HG02870 (cell line): ENCODE results near the gene IGSF23.
"Not testable (repeated sequence)": the region's sequence is repeated elsewhere in the genome, so short reads cannot be mapped to it uniquely, and the experiment has no call there.

ENCODE experiments used
- ATAC-seq: cut with Tn5 transposase; IDR thresholded peaks from one replicate; pipeline ENCODE4 v1.9.1; 2021; ENCODE audit warnings: mild to moderate bottlenecking, moderate library complexity; ENCODE audit not compliant: unreplicated experiment

The IGSF23 gene

DNA sequence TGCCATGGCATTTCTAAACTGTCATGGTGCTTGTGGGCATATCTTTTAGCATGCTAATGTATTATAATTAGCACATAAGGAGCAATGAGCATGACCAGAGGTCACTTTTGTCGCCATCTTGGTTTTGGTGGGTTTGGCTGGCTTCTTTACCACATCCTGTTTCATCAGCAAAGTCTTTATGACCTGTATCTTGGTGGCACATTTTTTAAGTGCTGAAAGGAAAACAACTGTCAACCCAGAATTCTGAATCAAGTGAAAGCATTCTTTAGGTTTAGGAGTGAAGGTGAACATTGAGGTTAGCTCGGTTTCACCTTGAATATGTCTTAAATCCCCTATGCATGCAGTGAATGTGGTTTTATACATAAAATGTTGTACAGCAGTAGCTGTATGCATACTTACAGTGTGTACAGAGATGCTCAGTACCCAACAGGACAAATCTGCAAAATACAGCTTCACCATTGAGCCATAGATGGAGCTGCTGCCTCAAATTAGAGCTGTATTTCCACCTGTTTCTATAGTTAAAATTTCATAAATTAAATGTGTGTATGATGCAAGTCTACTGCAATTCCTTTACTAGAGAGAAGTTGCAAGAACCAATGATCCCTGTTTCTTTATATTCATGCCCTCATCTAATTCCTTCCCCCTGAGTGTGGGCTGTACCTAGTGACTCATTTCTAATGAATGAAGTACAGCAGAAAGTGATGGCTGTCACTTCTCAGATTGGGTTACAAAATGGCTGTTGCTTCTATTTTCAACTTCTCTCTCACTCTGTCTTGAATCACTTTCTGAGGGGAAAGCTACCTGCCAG, 25.2 kb upstream of the IGSF23 start:
- no peak for ATAC-seq

DNA sequence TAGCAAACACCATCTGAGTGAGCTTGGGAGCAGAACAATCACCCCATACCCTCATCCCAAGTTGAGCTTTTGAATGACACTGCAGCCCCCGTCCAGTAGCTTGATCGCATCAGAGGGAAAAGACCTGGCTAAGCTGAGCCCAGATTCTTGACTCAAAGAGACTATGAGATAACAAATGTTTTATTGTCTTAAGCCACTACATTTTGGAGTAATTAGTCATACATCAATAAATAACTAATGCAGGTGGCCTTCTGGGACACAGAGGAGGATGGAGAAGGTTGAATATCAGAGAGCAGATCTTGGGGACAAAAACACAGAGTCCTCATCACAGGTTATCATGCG, 24.6 kb upstream of the IGSF23 start:
- ATAC-seq, result no peak

DNA sequence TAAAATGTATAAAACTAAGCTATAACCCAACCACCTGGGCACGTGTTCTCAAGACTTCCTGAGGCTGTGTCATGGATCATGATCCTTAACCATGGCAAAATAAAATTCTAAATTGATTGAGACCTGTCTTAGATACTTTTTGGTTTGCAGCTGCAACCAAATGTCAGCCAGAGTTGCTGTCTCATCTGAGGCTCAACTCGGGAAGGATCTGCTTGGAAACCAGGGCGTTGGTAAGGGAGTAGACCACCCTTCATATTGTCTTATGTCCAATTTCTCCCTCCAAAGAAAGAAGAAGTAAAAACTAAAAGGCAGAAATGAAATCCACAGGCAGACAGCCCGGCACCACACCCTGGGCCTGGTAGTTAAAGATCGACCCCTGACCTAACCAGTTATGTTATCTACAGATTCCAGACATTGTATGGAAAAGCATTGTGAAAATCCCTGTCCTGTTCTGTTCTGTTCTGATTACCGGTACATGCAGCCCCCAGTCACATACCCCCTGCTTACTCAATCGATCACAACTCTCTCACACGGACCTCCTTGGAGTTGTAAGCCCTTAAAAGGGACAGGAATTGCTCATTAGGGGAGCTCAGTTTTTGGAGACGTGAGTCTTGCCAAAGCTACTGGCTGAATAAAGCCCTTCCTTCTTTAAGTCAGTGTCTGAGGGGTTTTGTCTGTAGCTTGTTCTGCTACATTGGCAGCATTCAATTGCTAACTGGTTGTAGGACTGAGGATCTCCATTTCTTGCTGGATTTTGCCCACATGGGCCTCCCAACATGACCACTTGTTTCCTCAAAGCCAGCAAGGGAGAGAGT, 22.9 kb upstream of the IGSF23 start:
- ATAC-seq, result no peak

DNA sequence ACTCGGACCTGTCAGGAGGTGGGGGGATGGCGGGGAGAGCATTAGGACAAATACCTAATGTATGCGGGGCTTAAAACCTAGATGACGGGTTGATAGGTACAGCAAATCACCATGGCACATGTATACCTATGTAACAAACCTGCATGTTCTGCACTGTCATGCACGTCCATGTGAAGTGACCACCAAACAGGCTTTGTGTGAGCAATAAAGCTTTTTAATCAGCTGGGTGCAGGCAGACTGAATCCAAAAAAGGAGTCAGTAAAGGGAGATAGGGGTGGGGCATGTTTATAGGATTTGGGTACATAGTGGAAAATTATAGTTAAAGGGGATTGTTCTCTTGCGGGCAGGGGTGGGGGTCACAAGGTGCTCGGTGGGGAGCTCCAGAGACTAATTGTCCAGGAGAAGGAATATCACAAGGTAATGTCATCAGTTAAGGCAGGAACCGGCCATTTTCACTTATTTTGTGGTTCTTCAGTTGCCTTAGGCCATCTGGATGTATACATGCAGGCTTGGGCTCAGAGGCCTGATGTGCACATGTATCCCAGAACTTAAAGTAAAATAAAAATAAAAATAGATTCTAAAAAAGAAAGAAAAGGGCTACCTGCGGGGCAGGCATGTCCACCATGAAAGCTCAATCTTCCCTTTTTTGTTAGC, 21.9 kb upstream of the IGSF23 start:
- not testable (repeated sequence) for ATAC-seq

DNA sequence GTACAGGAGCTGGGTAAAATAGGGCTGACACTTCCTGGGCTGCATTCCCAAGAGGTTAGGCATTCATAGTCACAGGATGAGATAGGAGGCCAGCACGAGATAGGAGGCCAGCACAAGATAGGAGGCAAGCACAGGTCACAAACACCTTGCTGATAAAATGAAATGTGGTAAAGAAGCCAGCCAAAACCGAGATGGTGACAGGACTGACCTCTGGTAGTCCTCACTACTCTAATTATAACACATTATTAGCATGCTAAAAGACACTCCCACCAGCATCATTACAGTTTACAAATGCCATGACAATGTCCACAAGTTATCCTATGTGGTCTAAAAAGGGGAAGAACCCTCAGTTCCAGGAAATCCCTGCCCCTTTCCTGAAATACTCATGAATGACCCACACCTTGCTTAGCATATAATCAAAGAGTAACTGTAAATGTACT, 20.9 kb upstream of the IGSF23 start:
- ATAC-seq, result no peak

DNA sequence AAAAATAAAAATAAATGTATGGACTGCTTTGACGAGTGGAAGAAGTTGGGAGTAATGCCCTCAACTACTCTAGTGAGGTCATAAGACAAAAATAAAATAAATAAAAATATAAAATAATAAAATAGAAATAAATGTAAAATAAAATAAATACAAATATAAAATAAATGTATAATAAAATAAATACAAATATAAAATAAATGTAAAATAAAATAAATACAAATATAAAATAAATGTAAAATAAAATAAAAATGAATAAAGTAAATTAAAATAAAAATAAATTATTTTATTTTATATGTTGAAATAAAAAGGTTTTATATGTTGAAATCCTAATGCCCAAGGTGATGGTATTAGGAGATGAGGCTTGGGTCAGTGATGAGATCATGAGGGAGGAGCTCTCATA, 20.1 kb upstream of the IGSF23 start:
- ATAC-seq, result no peak

DNA sequence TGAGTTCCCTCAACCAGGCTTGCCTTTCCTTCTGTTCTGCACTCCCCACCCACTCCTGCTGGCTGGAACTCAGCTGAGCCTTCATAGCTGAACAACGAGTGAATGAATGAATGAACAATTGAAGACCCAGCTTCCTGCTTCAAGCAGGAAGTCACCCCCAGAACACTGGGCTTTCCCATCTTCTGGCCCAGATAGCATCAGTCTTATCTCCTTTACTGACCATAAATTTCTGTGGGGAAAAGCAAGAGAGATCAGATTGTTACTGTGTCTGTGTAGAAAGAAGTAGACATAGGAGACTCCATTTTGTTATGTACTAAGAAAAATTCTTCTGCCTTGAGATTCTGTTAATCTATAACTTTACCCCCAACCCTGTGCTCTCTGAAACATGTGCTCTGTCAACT, 19.5 kb upstream of the IGSF23 start:
- not testable (repeated sequence) for ATAC-seq

DNA sequence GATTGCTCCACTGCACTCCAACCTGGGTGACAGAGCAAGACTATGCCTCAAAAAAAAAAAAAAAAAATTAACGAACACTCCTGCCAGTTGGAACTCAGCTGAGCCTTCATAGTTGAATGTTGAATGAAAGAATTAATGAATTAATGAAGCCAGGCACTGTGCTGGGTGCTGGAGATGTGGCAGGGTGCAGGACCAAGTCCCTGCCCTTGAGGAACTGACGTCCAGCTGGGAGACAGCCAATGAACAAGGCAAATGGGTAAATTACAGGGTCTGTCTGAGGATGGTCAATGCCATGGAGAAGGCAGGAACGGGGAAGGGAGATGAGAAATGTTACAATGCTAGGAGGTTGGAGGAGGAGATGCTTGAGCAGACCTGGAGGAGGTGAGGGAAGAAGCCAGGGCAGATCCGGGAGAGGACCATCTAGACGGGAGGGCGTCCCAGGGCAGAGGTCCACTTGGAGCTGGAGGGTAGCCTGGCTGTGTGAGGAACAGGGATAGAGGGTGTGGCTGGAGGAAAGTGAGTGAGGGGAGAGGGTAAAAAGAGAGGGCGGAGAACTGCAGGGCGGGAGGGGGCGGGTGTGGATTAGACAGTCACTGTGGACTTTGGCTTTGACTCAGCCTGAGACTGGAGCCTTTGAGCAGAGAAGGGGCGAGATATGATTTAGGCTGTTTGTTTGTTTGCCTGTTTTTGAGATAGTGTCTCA, 16.8 kb upstream of the IGSF23 start:
- ATAC-seq, result no peak

DNA sequence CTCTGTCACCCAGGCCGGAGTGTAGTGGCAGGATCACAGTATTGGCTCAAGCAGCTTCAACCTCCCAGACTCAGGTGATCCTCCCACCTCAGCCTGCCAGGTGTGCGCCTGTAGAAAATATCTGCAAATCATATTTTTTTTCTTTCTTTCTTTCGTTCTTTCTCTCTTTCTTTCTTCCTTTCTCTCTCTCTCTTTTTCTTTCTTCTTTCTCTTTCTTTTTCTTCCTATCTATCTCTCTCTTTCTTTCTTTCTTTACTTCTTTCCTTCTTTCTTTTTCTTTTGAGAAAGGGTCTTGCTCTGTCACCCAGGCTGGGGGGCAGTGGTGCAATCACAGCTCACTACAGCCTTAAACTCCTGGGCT, 16.3 kb upstream of the IGSF23 start:
- ATAC-seq, result no peak

DNA sequence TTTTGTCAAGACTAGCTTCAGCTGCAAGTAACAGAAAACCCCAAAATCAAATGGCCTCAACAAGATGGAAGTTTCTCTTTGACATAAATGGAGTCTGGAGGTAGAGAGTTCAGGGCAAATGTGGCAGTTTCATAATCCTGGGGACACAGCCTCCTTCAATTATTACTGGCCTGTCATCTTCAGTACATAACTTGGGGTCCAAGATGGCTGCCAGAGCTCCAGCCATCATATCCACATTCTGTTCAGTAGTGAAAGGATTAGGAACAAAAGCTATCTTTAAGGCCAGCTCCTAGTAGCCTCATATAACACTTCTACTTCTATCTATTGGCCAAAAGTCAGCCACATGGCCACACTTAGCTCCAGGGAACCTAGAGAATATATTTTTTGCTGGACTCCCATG, 15.0 kb upstream of the IGSF23 start:
- ATAC-seq, result no peak

DNA sequence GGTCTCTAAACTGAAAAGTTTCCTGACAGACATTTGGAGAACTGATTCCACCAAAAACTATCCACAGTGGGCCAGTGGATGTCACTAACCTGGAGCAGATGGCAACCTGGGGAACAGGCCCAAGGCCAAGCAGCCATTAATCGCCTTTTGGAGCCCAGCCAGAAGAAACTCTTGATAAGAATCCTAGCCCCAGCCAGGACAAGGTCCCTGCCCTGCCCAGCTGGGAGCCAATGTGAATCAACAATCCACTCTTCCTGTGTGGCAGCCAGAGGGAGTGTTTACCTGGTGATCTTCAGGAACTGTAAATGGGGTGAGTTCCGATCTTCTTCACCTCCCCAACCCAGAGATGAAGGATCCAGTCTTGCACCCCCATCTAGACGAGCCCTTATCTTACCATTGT, 14.5 kb upstream of the IGSF23 start:
- no peak for ATAC-seq

DNA sequence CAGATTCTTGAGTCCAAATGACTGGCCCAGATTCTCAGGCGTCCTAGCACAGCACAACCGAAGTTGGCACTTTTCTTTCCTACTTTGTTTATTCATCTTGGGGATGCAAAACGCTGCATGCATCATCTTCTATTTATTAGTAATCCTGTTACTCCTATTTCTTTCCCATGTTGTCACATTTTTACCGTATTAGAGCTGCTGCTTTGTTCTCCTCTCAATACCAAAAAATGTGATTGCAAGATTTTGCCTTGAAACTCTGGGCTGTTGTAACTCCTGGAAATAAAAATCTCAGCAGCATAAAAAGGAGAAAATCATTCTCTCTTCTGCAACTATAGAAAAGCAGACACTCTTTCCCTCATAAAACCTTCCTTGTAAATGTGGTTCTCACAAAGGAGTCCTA, 12.9 kb upstream of the IGSF23 start:
- ATAC-seq, result no peak

DNA sequence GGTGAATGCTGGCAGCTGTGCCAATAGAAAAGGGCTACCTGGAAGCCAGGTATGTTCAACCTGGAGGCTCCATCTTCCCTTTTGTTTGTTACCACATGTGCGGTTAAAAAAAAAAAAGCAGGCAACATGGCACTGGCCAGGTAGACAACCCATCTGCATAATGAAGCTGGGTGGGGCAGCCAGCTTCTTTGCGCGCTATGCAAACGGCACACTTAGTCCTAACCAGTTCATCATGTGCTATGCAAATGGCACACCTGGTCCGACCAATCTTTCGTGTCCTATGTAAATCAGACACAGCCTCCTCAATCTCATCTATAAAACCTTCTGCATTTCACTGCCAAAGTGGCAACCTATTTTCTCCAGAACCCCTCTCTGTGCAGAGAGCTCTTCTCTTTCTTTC, 11.3 kb upstream of the IGSF23 start:
- no peak for ATAC-seq

DNA sequence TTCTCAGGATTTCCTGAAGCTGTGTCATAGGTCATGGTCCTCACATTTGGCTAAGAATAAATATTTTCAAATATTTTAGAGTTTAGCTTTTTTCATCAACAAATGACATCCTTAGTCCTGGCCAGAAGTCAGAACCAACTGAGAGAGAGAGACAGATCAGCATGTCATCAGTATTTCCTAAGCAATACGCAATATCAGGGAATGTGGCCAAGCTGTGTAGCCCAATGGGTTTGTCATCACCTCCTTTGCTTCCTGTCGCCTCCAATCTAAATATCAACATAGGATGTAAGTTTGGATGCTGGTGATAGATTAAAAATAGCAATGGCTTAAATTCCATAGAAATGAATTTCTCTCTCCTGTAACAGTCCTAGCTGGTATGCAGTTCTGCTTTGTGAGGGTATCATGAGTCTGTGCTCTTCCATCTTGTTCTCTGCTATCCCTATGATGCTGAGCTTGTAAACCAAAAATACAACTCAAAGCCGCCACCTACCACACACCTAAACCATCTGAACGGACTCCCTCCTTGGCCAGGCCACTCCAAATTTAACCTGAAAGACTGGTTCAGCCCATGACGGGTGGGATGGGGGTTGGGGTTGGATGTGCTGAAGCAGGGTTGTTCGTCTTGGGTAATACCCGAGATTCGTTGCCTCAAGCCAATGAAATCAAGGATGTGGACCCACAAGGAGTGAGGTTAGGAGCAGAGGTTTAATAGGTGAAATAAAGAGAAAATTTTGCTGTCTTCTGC, 10.0 kb upstream of the IGSF23 start:
- ATAC-seq, result no peak

DNA sequence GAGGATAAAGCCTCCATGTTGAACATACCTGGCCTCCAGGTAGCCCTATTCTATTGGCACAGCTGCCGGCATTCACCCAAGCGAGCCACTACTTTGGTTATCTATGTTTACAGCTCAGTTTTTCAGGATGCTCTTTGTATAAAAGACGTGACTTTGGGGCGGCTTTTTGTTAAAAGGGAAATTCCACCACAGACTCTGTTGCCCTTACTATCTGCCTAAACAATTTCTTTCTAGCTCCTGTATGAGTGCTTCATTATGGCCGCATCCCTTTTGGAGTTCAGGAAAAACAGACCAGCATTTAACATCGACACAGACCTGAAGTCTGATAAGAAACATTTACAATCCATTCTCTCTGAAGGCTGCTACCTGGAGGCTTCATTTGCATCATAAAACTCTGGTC, 9.1 kb upstream of the IGSF23 start:
- ATAC-seq, result no peak

DNA sequence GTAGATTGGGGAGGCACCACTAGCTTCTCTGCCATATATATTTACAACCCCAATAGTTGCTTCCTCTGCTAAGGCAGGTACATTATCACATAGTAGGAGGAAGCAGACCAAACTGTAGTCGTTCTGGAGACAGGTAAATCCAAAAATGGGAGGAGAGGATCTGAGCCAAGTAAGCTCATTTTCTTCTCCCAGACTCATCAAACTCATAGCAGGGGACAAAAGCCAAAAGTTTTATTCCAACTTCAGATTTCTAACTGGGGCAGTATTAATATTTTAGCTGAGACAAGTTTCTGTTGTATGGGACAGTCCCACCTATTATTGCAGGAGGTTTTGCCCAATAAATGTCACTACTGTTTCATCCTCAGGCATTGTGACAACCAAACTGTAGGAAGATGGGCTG, 7.8 kb upstream of the IGSF23 start:
- ATAC-seq, result no peak

DNA sequence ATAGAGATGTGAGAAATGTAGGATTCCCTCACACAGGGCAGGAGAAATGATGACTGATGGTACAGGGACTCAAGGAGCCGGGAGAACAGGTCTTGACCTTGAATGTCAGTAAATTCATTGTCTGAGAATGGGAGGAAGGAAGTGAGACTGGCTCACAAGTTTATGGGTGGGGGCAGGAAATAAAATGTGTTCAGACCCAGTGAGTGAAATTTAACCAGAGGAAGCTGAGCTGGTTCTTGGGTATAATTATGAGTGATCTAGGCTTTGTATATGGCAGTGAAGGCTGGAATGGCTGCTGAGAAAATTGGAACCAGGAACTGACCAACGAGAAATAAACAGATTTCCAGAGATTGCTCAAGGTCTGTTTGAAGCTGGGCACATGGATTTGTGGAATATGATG, 6.3 kb upstream of the IGSF23 start:
- no peak for ATAC-seq

DNA sequence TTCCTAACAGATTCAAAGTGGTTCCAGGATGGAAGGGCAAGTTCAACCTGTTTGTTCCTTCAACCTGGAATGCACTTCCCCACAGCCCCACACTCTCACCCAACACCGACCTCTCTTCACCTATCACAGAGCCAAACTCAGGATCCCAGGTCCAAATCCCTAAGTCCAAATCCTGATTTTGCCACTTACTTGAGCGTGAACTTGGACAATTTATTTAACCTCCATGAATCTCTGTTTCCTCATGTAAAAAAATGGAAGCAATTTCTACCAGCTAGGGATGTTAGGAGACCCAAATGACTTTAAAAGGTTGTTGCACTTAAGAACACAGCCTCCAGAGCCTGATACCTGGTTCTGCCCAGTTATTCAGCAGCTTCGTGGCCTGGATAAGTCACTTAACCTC, 5.4 kb upstream of the IGSF23 start:
- no peak for ATAC-seq

DNA sequence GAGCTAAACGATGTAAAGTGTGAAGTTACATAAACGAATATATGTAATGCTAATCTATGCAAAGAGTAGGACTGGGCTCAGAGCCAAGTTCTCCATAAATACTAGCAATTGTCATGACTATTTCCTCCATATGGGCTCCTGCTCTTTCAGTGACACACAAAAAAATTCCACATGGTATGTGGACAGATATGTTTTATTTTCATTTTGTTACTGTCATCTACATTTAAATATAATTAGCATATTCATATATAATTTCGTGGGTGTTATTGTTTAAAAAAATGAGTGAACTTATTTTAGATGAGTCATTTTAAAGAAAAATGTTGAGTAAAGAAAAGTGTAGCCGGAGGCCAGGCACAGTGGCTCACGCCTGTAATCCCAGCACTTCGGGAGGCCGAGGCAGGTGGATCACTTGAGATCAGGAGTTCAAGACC, 5.0 kb upstream of the IGSF23 start:
- no peak for ATAC-seq

DNA sequence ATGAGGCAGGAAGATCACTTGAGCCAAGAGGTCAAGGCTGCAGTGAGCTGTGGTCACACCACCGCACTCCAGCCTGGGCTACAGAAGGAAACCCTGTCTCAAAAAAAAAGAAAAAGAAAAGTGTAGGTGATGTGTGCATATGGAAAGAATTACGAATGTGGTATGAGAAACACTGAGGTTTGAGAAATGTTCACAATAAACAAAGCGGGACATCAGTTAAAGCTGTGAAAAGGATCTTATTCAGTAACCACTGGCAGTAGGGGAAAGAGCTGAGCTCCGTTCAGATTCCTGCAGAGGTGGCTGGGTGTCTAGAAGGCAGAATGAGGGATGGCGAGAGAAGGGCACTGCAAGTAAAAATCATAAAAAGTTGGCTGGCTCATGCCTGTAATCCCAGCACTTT, 4.1 kb upstream of the IGSF23 start:
- ATAC-seq, result no peak

DNA sequence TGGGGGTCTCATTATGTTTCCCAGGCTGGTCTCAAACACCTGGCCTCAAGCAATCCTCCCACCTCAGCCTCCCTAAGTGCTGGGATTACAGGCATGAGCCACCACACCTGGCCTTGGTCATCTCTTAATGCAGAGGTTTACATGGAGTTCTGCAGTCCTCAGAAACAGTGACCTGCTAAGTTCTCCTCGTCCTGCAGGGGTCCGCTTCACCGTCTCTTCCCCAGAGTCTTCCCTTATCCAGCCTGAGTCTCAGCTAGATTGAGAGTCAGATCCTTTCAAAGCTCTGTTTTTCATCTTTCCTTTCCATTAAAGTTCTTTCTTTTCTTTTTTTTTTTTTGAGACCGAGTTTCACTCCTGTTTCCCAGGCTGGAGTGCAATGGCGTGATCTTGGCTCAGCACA, 2.9 kb upstream of the IGSF23 start:
- ATAC-seq, result not testable (repeated sequence)
